Erythroblast (primary cell): ENCODE measurements around the gene MACROD2.

Source experiments
- DNase-seq, 2 experiments: peaks; one replicate each; lab custom pipeline; 2025; lab: John Stamatoyannopoulos, UW
- GATA1 ChIP-seq: IDR thresholded peaks from 2 replicates; pipeline ENCODE4 v1.6.1; 2011; ENCODE audit warnings: low read depth, mild to moderate bottlenecking, control low read depth, low read length, moderate library complexity
- POLR2A ChIP-seq: IDR thresholded peaks from 2 replicates; pipeline ENCODE4 v1.6.1; 2011; ENCODE audit warnings: mild to moderate bottlenecking, low read length

MACROD2 gene

DNA sequence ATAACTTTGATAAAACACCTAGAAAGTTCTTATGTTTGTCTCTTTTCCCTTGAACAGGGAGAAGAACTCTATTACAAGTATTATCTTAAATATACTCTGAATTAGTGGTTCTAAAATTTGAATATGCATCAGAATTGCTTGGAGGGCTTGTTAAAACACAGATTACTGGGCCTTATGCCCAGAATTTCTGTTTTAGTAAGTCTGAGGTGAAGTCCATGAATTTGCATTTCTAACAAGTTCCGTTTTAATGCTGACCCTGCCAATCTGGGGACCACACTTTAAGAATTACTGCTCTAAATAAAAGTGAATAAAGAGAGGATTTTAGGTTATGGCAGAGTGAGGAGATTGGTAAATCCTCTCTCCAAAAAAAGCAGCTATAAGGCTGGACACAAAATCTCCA lies 510.2 kb downstream of the MACROD2 start:
- TF ChIP-seq POLR2A (no peak), GATA1 (no peak)
- no peak for DNase-seq

- no peak for DNase-seq
- TF ChIP-seq POLR2A, result no peak
- no peak for TF ChIP-seq GATA1
Observed at GRCh38 chr20:14507711-14508110, 512.4 kb downstream of the MACROD2 start.

GRCh38 chr20:14510341-14510740 lies 515.0 kb downstream of the MACROD2 start:
- no peak for DNase-seq
- TF ChIP-seq POLR2A, result no peak
- TF ChIP-seq GATA1, result no peak

GRCh38 chr20:14512839-14513238 lies 517.5 kb downstream of the MACROD2 start:
- no peak for DNase-seq
- TF ChIP-seq POLR2A (no peak), GATA1 (no peak)

DNA sequence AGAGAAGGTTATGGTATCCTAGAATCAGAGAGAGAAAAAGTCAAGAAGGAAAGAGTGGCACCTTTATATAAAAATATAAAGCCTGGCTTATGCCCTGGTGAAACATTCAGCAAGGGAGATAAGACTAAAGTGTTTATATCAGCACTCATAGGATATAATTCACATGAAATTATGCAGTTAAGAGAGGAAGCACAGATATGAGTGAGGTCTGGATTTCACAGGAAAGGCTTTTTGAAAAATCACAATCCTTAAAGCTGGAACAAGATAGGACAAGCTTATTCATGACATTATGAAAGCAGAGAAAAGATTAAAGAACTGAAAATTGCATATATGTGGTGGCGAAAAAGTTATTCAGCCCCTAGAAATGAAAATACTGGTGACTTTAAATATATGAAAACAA lies 523.3 kb downstream of the MACROD2 start:
- TF ChIP-seq GATA1 (no peak), POLR2A (no peak)
- DNase-seq, result no peak

DNA sequence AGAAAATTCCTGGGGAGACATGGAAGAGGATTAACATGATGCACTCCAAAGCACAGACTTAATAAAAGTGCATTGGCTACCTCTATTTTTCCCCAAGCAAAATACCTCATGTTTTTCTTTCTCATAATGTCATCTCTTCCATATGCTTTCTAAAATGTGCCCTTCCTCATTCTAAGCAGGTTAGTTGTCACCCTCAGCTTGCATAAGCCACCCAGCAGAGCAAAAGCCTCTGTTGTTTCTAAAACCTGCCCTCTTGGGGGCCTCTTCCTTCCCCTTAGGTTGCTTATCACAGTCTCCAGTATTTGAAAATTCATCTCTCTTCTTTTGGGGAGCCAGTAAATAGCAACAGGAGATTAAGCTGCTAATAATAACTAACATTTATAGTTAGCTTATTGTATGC lies 525.7 kb downstream of the MACROD2 start:
- DNase-seq, result no peak
- TF ChIP-seq POLR2A (no peak), GATA1 (no peak)

DNA sequence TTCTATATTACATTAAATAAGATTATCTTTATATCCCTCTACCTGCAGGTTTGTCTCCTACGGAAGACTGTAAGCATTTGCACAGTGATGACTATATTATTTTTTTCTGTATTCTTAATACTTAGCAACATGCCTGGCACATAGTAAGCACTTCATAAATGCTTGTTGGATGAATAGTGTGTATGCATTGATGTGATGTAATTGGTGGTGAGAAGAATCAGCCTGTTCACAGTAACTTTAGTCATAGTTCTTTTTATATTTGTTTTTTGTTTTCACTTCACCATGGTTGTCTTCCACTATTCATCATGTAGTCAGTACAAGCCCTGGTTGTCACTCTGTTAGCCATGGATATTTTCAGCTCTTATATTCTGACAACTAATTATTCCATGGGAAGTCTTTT lies 526.1 kb downstream of the MACROD2 start:
- DNase-seq, result no peak
- TF ChIP-seq GATA1 (no peak), POLR2A (no peak)

DNA sequence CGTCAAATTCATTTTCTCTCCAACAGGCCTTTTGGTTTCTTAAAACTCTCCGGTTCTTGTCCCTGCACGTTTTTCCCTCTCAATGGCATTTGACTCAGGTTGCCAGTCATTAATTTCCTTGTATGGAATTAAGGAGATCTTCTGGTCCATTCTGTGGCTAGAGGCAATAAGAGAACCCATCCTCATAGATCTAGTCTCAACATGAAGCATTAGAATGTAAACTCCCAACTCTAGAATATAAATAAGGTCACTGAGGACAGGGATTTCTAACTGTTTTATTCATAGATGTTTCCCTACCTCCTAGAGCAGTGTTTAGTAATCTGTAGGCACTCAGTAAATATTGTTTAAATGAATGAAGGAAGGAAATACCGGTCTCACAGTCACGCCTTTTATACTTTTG lies 527.3 kb downstream of the MACROD2 start:
- no peak for DNase-seq
- TF ChIP-seq GATA1 (no peak), POLR2A (no peak)

DNA sequence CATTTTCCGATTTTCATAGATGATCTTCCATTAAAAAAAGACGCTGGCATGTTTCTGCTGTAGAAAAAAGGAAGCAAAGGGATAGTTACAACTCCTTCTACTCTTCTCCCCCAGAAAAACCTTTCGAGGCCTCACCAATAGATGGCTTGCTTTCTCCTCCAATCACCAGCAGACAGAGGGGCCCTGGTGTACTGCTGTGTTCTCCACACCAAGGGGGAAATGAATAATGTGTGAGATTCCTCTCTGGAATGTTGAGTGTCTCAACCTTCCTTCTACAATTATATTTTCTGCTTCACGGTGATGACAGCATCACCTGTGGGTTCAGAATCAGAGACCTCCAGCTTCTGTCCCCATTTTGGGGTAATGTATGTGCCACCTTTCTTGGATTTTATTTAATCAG lies 527.8 kb downstream of the MACROD2 start:
- DNase-seq, result no peak
- TF ChIP-seq GATA1 (no peak), POLR2A (no peak)

DNA sequence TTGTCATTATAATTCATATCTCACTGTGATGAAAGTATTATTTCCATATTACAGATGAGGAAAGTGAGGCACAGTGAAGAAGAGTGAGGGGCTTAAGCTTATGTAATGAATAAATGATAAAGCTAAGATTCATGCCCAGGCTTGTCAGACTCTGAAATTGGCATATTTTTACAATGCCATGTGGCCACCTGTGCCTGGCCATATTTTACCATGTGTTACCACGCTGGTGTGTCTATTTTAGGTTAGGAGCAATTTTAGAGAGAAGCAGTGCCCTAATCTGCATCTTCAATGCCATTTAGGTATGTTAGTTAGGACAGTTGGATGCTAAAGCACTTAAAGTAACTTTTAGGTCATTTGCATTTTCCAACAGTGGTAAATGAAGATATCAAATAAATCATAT lies 530.1 kb downstream of the MACROD2 start:
- DNase-seq, result no peak
- TF ChIP-seq GATA1, result no peak
- TF ChIP-seq POLR2A, result no peak

GRCh38 chr20:14526891-14527290 lies 531.6 kb downstream of the MACROD2 start:
- no peak for TF ChIP-seq GATA1
- no peak for TF ChIP-seq POLR2A
- no peak for DNase-seq

DNA sequence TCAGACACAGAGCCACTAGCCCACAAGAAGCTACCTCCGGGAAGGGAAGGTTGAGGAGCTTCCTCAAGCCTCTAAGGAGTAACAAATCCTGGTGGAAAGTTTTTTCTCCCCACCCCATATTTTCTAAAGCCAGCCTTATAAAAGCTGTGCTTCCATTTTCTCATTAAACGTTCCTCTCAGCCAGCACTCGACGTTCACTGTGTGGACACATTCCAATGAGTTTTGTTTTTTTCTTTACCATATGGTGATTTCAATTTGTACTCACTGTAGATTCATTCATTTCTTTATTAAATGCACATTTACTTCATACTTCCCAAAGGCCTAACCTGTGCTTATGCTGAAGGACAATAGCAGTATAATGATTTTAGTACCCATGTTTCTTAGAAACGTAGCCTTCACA lies 536.5 kb downstream of the MACROD2 start:
- DNase-seq, result no peak
- TF ChIP-seq POLR2A, result no peak
- no peak for TF ChIP-seq GATA1

DNA sequence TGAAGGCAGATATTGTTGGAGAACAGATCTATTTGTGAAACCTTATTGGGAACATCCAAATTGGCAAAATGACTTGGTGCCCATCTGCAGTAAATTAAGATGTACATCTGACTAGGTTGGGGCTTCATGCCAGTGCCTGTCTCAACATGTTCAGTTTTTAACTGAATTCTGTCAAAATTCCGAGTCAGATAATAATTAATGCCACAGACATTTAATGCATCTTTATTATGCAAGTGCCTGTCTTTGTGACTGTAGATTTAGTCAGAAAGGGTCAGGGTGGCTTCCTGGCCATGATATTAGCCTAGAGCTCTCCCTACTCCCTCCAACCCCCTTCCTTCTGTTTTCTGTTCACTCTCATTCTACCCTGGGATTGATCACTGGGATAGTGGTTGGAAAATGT lies 541.4 kb downstream of the MACROD2 start:
- TF ChIP-seq GATA1, result no peak
- no peak for TF ChIP-seq POLR2A
- no peak for DNase-seq

- TF ChIP-seq GATA1 (no peak), POLR2A (no peak)
- DNase-seq, result no peak
Observed at GRCh38 chr20:14538433-14538832, 543.1 kb downstream of the MACROD2 start.

DNA sequence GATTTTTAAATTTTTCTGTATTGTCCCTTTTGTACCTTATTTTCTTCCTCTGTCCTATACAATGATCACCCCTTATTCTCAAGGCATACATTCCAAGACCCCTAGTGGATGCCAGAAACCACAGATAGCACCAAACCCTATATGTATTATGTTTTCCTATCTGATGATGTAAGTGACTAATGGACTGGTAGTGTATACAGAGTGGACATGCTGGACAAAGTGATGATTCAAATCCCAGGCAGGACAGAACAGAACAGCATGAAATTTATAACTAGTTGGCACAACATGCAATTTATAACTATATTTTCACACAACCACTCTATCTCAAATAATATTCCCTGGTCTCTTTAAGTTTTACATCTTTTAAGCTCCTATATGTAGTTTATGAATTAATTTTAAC lies 547.7 kb downstream of the MACROD2 start:
- TF ChIP-seq GATA1, result no peak
- no peak for TF ChIP-seq POLR2A
- DNase-seq, result no peak

DNA sequence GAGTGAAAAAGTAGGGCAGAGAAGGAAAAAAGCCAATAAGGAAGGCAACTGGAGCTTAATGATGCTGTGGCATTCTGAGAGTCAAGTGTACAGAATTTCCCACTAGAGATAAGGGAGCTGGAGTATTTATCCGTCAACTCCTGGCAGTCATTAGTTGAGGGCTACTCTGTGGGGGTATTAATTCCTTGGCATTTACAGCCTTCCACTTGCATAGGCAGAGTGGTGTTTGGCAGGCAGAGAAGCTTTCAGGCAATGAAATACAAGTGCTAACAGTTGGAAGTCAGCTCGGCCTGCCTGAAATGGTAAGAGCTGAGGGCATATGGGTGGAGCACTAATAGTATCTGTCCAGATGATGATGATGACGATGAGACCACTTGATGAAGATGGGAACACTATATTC lies 549.4 kb downstream of the MACROD2 start:
- TF ChIP-seq GATA1, result no peak
- no peak for TF ChIP-seq POLR2A
- no peak for DNase-seq

DNA sequence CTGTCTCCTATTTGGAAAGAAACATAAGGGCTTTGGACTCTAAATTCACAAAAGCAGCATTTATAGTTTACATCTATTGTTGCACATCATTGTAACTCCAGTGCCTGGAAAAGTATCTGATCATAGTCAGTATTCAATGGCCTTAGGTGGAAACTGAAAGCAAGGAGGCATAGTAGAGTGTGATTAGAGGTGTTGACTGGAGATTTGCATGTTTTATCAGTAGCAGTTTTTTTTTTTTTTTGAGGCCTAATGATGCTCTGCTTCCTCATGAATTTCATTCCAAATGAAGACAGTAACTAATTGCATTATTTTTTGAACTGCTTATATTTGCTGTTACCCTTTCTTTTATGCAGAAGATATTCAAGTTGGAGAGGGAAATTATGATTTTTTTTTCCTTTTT lies 555.3 kb downstream of the MACROD2 start:
- DNase-seq, result no peak
- TF ChIP-seq POLR2A (no peak), GATA1 (no peak)
